Measurements from ENCODE around the gene AVPI1.

GRCh38 chr10:97717627-97718026, 30.6 kb upstream of the AVPI1 start:
- TF ChIP-seq CTCF (IDR thresholded peaks at IDR 0.05) (no peak), EP300 (IDR thresholded peaks at IDR 0.05) (no peak)
